Measurements from ENCODE around the gene FZD7.

The FZD7 gene

GRCh38 chr2:201987426-201987825 is 46.2 kb upstream of the FZD7 start:
- no peak for TF ChIP-seq CTCF (IDR thresholded peaks at IDR 0.05)
- Mint-ChIP-seq H3K9me3 (no peaks in the 10 kb centered on the region), H3K36me3 (ENCODE audit: low read depth) (no peaks in the 10 kb centered on the region), H3K4me3 (no peak overlapping the region), H3K27me3 (ENCODE audit: low read depth, poor library complexity) (peaks cover 3% of the 10 kb centered on the region), H3K27ac (no peak overlapping the region), H3K4me1 (peaks cover 74% of the 10 kb centered on the region)
- no peak for DNase-seq

GRCh38 chr2:201990069-201990468 is 43.6 kb upstream of the FZD7 start:
- Mint-ChIP-seq H3K4me3 (no peak overlapping the region), H3K27ac (no peak overlapping the region), H3K36me3 (ENCODE audit: low read depth) (no peaks in the 10 kb centered on the region), H3K4me1 (peaks cover 67% of the 10 kb centered on the region), H3K27me3 (ENCODE audit: low read depth, poor library complexity) (peaks cover 5% of the 10 kb centered on the region), H3K9me3 (peaks cover 3% of the 10 kb centered on the region)
- no peak for DNase-seq
- no peak for TF ChIP-seq CTCF (IDR thresholded peaks at IDR 0.05)

- Mint-ChIP-seq H3K27ac (no peak overlapping the region), H3K9me3 (peaks cover 3% of the 10 kb centered on the region), H3K4me1 (peaks cover 73% of the 10 kb centered on the region), H3K27me3 (ENCODE audit: low read depth, poor library complexity) (peaks cover 7% of the 10 kb centered on the region), H3K36me3 (ENCODE audit: low read depth) (no peaks in the 10 kb centered on the region), H3K4me3 (no peak overlapping the region)
- DNase-seq = no peak
- TF ChIP-seq CTCF (IDR thresholded peaks at IDR 0.05) = no peak
Measured at GRCh38 chr2:201992960-201993359, 40.7 kb upstream of the FZD7 start.

- no peak for TF ChIP-seq CTCF (IDR thresholded peaks at IDR 0.05)
- H3K9me3 Mint-ChIP-seq = peaks cover 3% of the 10 kb centered on the region
- no peak overlapping the region for H3K27ac Mint-ChIP-seq
- no peaks in the 10 kb centered on the region for H3K36me3 Mint-ChIP-seq (ENCODE audit: low read depth)
- peaks cover 7% of the 10 kb centered on the region for H3K27me3 Mint-ChIP-seq (ENCODE audit: low read depth, poor library complexity)
- peaks cover 76% of the 10 kb centered on the region for H3K4me1 Mint-ChIP-seq
- DNase-seq = no peak
- no peak overlapping the region for H3K4me3 Mint-ChIP-seq
Measured at GRCh38 chr2:201994973-201995638, 38.5 kb upstream of the FZD7 start.

- Mint-ChIP-seq H3K4me3 (no peak overlapping the region), H3K27me3 (ENCODE audit: low read depth, poor library complexity) (peaks cover 4% of the 10 kb centered on the region), H3K4me1 (peaks cover 75% of the 10 kb centered on the region), H3K27ac (peak overlapping the region; percentile 18), H3K9me3 (peaks cover 3% of the 10 kb centered on the region), H3K36me3 (ENCODE audit: low read depth) (no peaks in the 10 kb centered on the region)
- TF ChIP-seq CTCF (IDR thresholded peaks at IDR 0.05) = no peak
- DNase-seq = no peak
Measured at GRCh38 chr2:201996006-201996405, 37.6 kb upstream of the FZD7 start.

- no peak overlapping the region for H3K27ac Mint-ChIP-seq
- no peak for DNase-seq
- H3K4me1 Mint-ChIP-seq = peaks cover 67% of the 10 kb centered on the region
- peaks cover 3% of the 10 kb centered on the region for H3K9me3 Mint-ChIP-seq
- no peaks in the 10 kb centered on the region for H3K36me3 Mint-ChIP-seq (ENCODE audit: low read depth)
- H3K4me3 Mint-ChIP-seq = peak overlapping the region; percentile 17
- H3K27me3 Mint-ChIP-seq (ENCODE audit: low read depth, poor library complexity) = peaks cover 4% of the 10 kb centered on the region
- no peak for TF ChIP-seq CTCF (IDR thresholded peaks at IDR 0.05)
Measured at GRCh38 chr2:201996679-201997314, 36.9 kb upstream of the FZD7 start.

Data from nephron progenitor cell (in vitro differentiated cells).